PC-3 (cell line): ENCODE data around the gene EXO1. TPM values are rescaled to one million over a fixed set of nuclear protein-coding genes. Genes with fewer than 3 reads are reported as not detected.
A peak's percentile ranks its signal among the peaks of the same experiment; 100 is the strongest.

Experiments
- ATAC-seq: fragments of 200-7000 bp; cut with Tn5 transposase; 2 replicates; pipeline ENCODE4 v1.9.1; 2020; ENCODE audit warnings: mild to moderate bottlenecking, moderate library complexity
- BruUV-seq: library from RNA; stranded (reverse); fragments of 400-500 nt; replicated peaks from 2 replicates; lab custom pipeline; 2021; lab: Mats Ljungman, UMichigan
- CTCF ChIA-PET: fragments of 300-600 bp; sonication (Branson Sonifier 250); formaldehyde crosslinking; loops from one replicate; lab custom pipeline; 2022; ENCODE audit warnings: antibody characterized with exemption; lab: Charles Lee
- POLR2A ChIA-PET: fragments of 300-600 bp; sonication (Branson Sonifier 250); formaldehyde crosslinking; loops from one replicate; lab custom pipeline; 2022; ENCODE audit warnings: antibody characterized with exemption; ENCODE audit not compliant: unreplicated experiment; lab: Charles Lee
- DNase-seq: peaks from one replicate; pipeline ENCODE4 v3.0.0-alpha.2; 2015
- H2AFZ ChIP-seq: fragments of 300-600 bp; sonication (generic); 2 replicates; pipeline ENCODE4 v1.6.0; 2016; ENCODE audit warnings: antibody characterized with exemption, low read length
- H3F3A ChIP-seq: fragments of 300-600 bp; sonication (generic); one replicate; pipeline ENCODE4 v1.6.0; 2017; ENCODE audit warnings: antibody characterized with exemption, low read length, control low read depth, mild to moderate bottlenecking; ENCODE audit not compliant: unreplicated experiment
- H3K27ac ChIP-seq: fragments of 300-600 bp; sonication (generic); 2 replicates; pipeline ENCODE4 v1.5.1; 2016; ENCODE audit warnings: mild to moderate bottlenecking, low read length
- H3K27me3 ChIP-seq: fragments of 300-600 bp; sonication (generic); 2 replicates; pipeline ENCODE4 v1.6.1; 2016; ENCODE audit warnings: low read length, mixed read lengths
- H3K36me3 ChIP-seq: fragments of 300-600 bp; sonication (generic); 2 replicates; pipeline ENCODE4 v1.6.1; 2016; ENCODE audit warnings: low read depth, mixed run types, low read length, mixed read lengths
- H3K4me1 ChIP-seq: fragments of 300-600 bp; sonication (generic); 2 replicates; pipeline ENCODE4 v1.5.1; 2016; ENCODE audit warnings: low read length; ENCODE audit not compliant: insufficient read depth
- H3K4me2 ChIP-seq: fragments of 300-600 bp; sonication (generic); 2 replicates; pipeline ENCODE4 v1.6.0; 2016; ENCODE audit warnings: low read length
- H3K4me3 ChIP-seq: fragments of 300-600 bp; sonication (generic); 2 replicates; pipeline ENCODE4 v1.5.1; 2016; ENCODE audit warnings: mild to moderate bottlenecking, low read length, mixed read lengths
- H3K79me2 ChIP-seq: fragments of 300-600 bp; sonication (generic); 2 replicates; pipeline ENCODE4 v1.6.1; 2017; ENCODE audit warnings: low read length, mixed read lengths
- H3K9ac ChIP-seq: fragments of 300-600 bp; sonication (generic); 2 replicates; pipeline ENCODE4 v1.6.0; 2016; ENCODE audit warnings: mild to moderate bottlenecking, low read length
- H3K9me2 ChIP-seq: fragments of 300-600 bp; sonication (generic); replicated peaks from 2 replicates; pipeline ENCODE4 v1.6.1; 2016; ENCODE audit warnings: mixed run types, low read length, mixed read lengths
- H3K9me3 ChIP-seq: fragments of 300-600 bp; sonication (generic); 2 replicates; pipeline ENCODE4 v1.6.1; 2016; ENCODE audit warnings: low read length, mixed read lengths
- H4K20me1 ChIP-seq: fragments of 300-600 bp; sonication (generic); 2 replicates; pipeline ENCODE4 v1.6.1; 2016; ENCODE audit warnings: low read length, mixed read lengths
- EZH2 ChIP-seq: fragments of 300-600 bp; sonication (generic); IDR thresholded peaks from one replicate; pipeline ENCODE4 v1.6.1; 2017; ENCODE audit warnings: antibody characterized with exemption, mild to moderate bottlenecking, low read length; ENCODE audit not compliant: unreplicated experiment
- EZH2phosphoT487 ChIP-seq: fragments of 300-600 bp; sonication (generic); IDR thresholded peaks from 2 replicates; pipeline ENCODE4 v1.6.1; 2018; ENCODE audit warnings: mild to moderate bottlenecking, antibody characterized with exemption, low read length, borderline replicate concordance
- intact Hi-C: fragments of 100-400 bp; cut with micrococcal nuclease; formaldehyde crosslinking; loops from 2 replicates; pipeline ENCODE4 v1.9.0; 2023
- total RNA-seq: library from RNA; depleted of rRNA; stranded (reverse); fragments of >200 nt; gene quantifications from 2 replicates; pipeline ENCODE4 v1.2.3, GENCODE V29; 2014
- TF ChIP-seq, protein P1 (sequence below): fragments of 300-600 bp; sonication (generic); conservative IDR thresholded peaks from 2 replicates; pipeline ENCODE4 v1.5.1; 2017; ENCODE audit warnings: antibody characterized with exemption, low read depth, mild to moderate bottlenecking, low read length

EXO1 gene
- total RNA-seq, 1 experiment from 2014 or later: 41.3 TPM

DNA sequence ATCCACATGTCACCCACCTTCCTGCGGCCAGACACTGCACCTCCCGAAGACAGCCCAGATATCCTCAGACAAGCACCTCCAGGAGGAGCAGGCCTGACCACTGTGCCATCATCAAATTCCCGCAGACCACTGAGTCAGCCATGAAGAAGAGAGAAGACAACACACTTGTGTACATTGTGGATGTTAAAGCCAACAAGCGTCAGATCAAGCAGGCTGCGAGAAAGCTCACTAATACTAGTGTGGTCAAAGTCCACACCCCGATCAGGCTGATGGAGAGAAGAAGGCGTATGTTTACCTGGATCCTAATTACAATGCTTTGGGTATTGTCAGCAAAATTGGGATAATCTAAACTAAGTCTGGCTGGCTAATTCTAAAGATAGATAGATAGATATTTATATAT is 68.2 kb downstream of the EXO1 start:
- intact Hi-C loops: no loop called here
- ATAC-seq (no peak), DNase-seq (no peak)
- Histone ChIP-seq H3K79me2 (no peaks in the 10 kb centered on the region), H3K4me1 (peaks cover 4% of the 10 kb centered on the region; the same call in 1 of the 2 replicates), H3K36me3 (no peaks in the 10 kb centered on the region), H3F3A (no peaks in the 10 kb centered on the region), H3K27me3 (no peaks in the 10 kb centered on the region), H3K9me2 (no peaks in the 10 kb centered on the region), H3K9ac (no peak overlapping the region), H3K27ac (no peak overlapping the region), H4K20me1 (no peaks in the 10 kb centered on the region), H2AFZ (no peak overlapping the region), H3K4me2 (no peak overlapping the region), H3K9me3 (no peaks in the 10 kb centered on the region), H3K4me3 (no peak overlapping the region)
- ChIA-PET CTCF (no interaction called here), POLR2A (no interaction called here)
- TF ChIP-seq, protein P1, sequence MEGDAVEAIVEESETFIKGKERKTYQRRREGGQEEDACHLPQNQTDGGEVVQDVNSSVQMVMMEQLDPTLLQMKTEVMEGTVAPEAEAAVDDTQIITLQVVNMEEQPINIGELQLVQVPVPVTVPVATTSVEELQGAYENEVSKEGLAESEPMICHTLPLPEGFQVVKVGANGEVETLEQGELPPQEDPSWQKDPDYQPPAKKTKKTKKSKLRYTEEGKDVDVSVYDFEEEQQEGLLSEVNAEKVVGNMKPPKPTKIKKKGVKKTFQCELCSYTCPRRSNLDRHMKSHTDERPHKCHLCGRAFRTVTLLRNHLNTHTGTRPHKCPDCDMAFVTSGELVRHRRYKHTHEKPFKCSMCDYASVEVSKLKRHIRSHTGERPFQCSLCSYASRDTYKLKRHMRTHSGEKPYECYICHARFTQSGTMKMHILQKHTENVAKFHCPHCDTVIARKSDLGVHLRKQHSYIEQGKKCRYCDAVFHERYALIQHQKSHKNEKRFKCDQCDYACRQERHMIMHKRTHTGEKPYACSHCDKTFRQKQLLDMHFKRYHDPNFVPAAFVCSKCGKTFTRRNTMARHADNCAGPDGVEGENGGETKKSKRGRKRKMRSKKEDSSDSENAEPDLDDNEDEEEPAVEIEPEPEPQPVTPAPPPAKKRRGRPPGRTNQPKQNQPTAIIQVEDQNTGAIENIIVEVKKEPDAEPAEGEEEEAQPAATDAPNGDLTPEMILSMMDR: no peak
- TF ChIP-seq EZH2phosphoT487: no peak
- TF ChIP-seq EZH2: no peak
- BruUV-seq: no TSS peak

DNA sequence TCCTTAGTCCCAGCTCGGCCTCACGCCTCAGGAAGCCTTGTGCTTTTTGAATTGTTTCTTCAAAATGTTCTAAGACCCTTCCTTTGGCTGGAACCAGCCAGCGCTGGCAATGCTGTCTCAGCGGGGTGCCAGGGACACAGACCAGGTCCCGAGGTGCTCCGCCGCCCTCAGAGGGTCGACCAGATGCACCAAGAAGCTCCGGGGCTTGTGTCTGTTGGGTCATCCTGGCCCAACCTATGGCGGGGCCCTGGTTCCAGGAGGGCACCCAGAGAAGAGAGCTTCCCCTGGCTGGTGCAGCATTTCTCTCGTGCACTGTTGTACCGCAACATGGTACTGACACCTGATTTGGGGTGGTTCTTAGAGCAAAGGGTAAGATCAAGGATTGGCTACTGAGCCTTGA is 69.5 kb downstream of the EXO1 start:
- no peaks in the 10 kb centered on the region for H3F3A ChIP-seq
- POLR2A ChIA-PET: no interaction called here
- H3K27ac ChIP-seq: no peak overlapping the region
- intact Hi-C loops: no loop called here
- DNase-seq (no peak), ATAC-seq (no peak)
- no peak overlapping the region for H3K4me3 ChIP-seq
- H3K27me3 ChIP-seq: no peaks in the 10 kb centered on the region
- no peaks in the 10 kb centered on the region for H3K79me2 ChIP-seq
- no peaks in the 10 kb centered on the region for H3K9me2 ChIP-seq
- no peaks in the 10 kb centered on the region for H4K20me1 ChIP-seq
- H3K9ac ChIP-seq: no peak overlapping the region
- no peak overlapping the region for H3K4me2 ChIP-seq
- H3K4me1 ChIP-seq: peaks cover 4% of the 10 kb centered on the region; the same call in 1 of the 2 replicates
- CTCF ChIA-PET: no interaction called here
- H3K9me3 ChIP-seq: no peaks in the 10 kb centered on the region
- TF ChIP-seq EZH2phosphoT487 (no peak), EZH2 (no peak)
- TF ChIP-seq, protein P1: no peak
- BruUV-seq: no TSS peak
- H3K36me3 ChIP-seq: no peaks in the 10 kb centered on the region
- H2AFZ ChIP-seq: no peak overlapping the region

DNA sequence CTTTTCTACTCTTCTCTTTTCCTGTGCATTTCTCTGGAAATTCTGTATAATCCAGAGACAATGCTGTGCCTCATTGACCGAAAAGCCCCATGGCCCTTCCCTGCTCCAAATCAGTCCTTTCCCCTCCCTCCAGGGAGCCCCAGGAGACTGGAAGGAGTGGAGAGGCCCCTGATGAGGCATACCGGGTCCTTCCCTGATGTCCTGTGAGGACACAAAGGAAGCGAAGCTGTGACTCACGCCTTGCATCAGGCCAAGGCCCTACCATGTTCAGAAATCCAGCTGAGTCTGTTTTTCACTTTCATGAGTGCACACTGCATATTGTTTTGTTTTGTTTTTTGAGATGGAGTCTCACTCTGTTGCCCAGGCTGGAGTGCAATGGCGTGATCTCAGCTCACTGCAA is 70.9 kb downstream of the EXO1 start:
- Histone ChIP-seq H3F3A (no peaks in the 10 kb centered on the region), H2AFZ (peak overlapping the region; percentile 33; the same call in 1 of the 2 replicates), H3K9ac (no peak overlapping the region), H3K4me3 (no peak overlapping the region), H3K27ac (no peak overlapping the region), H3K9me3 (no peaks in the 10 kb centered on the region), H4K20me1 (no peaks in the 10 kb centered on the region), H3K4me1 (peaks cover 4% of the 10 kb centered on the region; the same call in 1 of the 2 replicates), H3K9me2 (no peaks in the 10 kb centered on the region), H3K27me3 (no peaks in the 10 kb centered on the region), H3K36me3 (no peaks in the 10 kb centered on the region), H3K4me2 (no peak overlapping the region), H3K79me2 (no peaks in the 10 kb centered on the region)
- CTCF ChIA-PET: no interaction called here
- POLR2A ChIA-PET: no interaction called here
- no TSS peak for BruUV-seq
- intact Hi-C loops: no loop called here
- peak; percentile 57 for DNase-seq
- TF ChIP-seq EZH2 (no peak), EZH2phosphoT487 (no peak)
- TF ChIP-seq, protein P1: no peak
- peak; percentile 90 for ATAC-seq
